GM18502 (cell line): ENCODE results near the gene STATH.
"Not testable (repeated sequence)": the region's sequence is repeated elsewhere in the genome, so short reads cannot be mapped to it uniquely, and the experiment has no call there.

Experiments used
- ATAC-seq: cut with Tn5 transposase; IDR thresholded peaks from one replicate; pipeline ENCODE4 v1.9.1; 2021; ENCODE audit warnings: mild to moderate bottlenecking; ENCODE audit not compliant: unreplicated experiment, poor library complexity

Gene STATH, protein sequence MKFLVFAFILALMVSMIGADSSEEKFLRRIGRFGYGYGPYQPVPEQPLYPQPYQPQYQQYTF

DNA sequence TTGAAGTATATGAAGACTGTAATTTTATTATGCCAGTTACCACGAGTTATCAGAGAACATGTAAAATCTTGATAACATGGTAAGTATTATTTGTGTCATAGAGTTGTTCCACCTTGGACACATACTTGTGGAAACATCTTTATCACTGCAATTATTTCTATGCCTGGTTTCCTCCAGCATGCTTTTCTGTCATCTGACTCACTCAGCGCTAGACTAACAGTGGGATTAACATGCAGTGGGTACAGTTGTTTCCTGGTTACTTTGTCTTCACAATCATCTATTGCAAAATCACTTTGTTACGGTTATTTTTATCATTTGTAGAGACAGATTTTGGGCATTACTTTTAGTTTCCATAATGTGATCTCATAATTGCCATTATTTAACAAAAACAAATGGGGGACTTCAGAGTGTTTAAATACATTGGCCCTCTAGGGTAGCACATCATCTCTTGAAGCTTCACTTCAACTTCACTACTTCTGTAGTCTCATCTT lies at the start of gene STATH:
STATH (plus strand) TSS at position 441 of the 491 bp plus-strand sequence. CDS start 2,472 bp downstream, outside the sequence.
- no peak for ATAC-seq

DNA sequence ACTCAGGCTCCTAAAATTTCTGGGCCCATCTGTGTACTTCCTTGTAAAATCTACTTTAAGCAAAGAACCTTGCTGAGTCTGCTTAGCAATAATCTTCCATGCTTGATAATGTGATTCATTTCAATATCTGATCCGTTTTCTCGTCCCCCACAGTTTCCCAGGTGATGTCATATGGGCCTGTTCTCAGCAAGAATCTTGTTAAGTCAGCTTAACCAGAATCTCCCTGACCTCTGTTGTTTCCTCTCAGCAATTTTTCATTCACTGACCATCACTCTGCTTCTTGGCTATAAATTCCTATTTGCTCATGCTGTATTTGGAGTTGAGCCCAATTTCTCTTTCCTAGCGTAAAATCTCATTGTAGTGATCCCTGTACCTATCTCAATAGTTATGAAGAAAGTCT lies 44.2 kb upstream of the STATH start:
- ATAC-seq = no peak

DNA sequence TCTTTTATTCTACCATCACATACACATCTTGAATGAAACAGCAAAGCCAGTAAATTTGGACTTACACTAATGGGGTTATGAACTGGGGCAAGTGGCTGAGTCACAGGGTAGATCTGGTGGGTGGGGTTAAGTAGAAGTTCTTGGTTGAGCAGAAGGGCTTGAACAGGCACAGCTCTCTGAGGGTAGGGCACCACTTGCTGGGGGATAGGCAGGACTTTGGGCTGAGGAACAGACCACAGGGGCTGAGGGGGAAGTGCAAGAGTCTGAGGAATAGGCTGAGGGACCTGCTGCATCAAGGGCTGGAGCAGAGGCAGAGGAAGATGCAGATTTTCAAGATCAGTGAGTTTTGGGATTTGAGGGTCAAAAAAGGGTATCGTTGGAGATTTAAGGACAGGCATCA lies 38.6 kb upstream of the STATH start:
- no peak for ATAC-seq

DNA sequence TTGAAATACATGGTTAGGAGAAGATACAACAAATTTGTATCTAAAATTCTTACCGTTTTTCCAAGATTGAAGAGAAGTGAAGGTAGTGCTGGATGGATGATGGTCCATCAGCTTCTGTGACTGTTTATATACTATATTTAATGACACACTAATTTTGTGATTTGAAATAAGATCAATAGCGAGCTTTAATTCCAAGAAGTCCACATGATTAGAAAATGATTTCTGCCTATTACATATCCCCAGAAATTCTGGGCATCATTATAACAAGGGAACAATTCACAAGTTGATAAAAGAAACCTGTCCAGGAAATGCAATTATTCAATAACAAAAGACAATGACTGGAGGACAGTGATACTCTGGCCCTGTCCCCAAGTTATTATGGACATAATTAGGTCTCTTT lies 30.1 kb upstream of the STATH start, which contains the start of gene CSN2:
CSN2 (minus strand) TSS at position 101 of the 400 bp plus-strand sequence. CDS start 4,733 bp downstream, outside the sequence.
- ATAC-seq = no peak

DNA sequence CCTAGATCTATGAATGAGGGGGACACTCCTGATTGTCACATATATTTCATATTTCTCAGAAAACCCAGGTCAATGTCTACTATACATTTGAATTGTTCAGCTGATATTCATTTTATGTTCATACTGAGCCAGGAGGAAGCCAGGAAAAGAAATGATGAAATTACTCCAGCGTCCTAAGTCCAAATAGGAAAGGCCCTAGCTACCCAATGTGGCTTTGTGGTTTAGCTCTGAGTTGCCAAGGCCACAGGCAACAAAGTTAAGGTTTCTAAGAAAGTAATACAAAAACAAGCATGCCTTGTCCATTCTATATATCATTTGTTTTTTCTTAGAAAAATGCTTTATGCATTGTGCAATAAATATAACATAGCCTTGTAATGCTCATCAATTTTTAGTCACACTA lies 25.7 kb upstream of the STATH start:
- ATAC-seq = no peak

DNA sequence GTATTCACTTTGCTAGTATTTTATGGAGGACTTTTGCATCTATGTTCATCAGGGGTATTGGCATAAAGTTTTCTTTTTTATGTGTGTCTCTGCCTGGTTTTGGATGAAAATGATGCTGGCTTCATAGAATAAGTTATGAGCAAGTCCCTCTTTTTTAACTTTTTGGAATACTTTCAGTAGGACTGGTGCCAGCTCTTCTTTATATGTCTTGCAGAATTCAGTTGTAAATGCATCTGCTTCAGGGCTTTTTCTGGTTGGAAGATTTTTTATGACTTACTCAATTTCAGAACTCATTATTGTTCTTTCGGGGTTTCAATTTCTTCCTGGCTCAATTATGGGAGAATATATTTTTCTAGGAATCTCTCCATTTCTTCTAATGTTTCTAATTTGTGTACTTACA lies 21.1 kb upstream of the STATH start:
- ATAC-seq = no peak

DNA sequence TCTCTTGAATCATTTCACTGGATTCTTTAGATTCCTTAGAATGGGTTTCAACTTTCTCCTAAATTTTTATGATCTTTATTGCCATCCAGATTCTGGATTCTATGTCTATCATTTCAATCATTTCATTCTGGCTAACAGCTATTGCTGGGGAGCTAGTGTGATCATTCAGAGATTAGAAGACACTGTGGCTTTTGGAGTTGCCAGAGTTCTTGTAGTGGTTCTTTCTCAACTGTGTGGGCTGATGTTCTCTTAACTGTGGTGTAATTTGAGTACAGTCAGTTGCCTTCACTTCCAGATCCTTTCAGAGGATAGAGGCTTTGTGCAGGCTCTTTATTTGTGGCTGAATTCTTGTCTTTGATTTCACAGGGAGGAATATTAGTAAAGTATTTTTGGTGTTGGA lies 18.2 kb upstream of the STATH start:
- no peak for ATAC-seq

DNA sequence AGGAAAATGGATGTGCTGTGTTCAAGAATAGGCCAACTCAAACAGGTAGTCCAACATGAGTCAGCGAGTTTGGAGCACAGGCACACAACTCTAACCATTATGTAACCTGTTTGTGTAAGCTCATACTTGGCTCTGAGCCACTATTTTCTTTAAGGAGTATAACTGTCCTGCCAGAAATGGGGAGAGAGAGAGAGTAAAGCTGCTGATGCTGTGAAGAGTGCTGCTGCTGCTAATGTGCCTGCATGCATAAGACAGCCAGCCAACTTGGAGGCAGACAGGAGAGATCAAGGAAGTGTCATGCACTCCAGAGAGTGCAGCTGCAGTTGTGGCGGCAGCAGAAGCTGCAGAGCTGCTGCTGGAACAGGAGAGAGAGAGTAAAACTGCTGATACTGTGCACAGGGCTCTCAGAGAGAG lies 11.7 kb upstream of the STATH start:
- no peak for ATAC-seq

DNA sequence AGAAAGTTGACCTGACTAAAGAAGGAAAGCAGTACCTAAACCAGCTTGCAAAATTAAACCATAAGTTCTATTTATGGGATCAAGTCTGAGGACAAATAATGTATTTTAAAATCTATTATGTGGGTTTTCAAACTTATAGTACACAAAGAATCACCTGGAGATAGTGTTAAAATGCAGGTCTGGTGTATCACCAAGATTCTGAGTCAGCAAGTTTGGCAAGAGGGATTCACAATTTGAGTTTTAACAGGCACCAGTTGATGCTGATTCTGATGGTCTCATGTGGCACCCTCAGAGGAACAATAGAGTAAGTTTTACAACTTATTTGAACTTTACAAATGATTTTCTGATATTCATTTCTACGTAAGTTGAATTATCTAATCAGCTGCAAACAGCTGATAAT lies 9.1 kb upstream of the STATH start:
- no peak for ATAC-seq

DNA sequence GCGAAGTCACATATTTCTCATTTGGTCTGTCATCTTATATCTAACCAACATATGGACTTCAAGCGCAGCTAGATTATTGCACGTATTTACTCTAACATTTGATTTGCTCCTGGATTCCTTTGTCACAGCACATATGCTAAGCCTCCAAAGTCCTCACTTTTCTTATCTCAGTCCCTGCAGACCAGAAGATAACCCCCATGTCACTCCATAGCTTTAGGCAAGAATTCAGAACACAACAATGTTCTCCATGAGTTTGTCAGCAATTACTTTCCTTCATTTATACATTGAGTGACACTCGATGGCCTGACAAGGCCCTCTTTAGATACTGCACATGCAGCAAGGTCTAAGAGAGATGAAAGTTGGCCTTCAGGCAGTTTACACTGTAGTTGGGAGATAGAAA lies 4.8 kb upstream of the STATH start:
- no peak for ATAC-seq

DNA sequence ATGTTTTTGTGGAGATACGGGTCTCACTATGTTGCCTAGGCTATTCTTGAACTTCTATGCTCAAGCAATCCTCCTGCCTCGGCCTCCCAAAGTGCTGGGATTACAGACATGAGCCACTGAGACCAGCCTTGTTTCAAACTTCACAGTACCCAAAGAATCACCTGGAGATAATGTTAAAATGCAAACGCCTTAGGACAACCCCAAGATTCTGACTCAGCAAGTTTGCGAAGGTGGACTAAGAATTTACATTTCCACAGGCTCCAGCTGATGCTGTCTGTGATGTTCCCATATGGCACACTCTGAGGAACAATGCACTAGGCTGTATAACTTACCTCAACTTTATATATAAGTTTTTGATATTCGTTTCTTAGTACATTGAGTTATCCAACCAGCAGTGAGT lies 984 bp upstream of the STATH start:
- no peak for ATAC-seq

DNA sequence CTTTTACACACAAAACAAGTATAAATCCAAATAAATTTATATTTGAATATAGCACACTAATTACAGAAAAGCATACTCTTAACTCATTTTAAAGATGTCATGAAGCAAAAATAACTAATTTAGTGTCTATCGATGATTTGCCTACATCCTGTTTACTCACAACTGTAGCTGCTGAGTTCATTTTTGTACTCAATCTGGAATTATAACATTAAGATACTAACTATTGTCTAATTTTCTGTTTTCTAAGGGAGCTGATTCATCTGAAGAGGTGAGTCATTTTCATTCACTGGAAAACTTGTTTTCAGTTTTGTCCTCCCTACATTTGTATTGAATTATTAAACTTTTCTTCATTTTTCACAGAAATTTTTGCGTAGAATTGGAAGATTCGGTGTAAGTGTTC lies 3.7 kb downstream of the STATH start:
- peak; percentile 58 for ATAC-seq

DNA sequence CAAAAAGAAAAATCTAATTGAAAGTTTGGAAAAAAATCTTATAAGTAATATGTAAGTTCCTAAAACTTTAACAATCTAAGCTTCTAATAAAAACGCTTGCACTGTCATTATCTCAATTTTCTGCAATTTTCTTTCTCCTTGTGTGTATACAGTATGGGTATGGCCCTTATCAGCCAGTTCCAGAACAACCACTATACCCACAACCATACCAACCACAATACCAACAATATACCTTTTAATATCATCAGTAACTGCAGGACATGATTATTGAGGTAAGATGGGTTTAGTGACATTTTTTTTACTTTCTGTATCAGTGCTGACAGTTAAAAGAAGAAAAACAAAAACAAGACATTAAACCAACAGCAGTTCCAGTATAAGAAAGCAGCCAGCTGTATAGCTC lies 4.9 kb downstream of the STATH start:
- ATAC-seq = no peak

DNA sequence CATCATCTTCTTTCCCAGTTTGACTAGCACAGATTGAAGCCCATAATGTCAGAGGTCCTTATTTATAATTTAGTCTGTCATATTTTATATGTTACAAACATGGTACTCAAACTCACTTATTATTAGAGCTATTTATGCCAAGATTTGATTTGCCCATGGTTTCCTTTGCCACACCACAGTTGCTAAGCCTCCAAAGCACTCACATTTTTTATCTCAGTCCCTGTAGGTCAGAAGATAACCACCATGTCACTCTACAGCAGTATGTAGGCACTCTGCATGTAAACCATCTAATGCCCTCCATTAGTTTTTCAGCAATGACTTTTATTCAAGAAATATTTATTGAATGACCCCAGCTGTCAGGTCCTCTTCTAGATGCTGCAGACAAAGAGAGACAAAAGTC lies 6.7 kb downstream of the STATH start:
- ATAC-seq = no peak

DNA sequence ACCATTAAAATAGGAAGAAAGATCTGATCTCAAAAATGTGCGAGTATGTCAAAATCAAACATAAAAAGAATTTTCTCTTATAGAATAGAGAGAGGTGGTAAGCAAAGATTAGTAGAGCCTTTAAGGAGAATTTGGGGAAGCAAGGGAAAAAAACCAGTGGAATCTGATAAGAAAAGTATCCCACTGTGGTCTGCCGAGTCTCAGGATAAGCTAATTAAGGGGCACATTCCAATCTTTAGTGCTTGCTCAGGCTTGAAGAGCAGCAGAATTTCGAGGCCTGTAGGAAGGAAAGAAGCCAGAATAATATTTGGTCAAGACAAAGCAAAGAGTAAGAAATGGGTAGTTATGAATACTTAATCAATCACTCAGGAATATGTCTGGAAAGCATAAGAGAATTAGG lies 13.0 kb downstream of the STATH start:
- ATAC-seq = no peak

DNA sequence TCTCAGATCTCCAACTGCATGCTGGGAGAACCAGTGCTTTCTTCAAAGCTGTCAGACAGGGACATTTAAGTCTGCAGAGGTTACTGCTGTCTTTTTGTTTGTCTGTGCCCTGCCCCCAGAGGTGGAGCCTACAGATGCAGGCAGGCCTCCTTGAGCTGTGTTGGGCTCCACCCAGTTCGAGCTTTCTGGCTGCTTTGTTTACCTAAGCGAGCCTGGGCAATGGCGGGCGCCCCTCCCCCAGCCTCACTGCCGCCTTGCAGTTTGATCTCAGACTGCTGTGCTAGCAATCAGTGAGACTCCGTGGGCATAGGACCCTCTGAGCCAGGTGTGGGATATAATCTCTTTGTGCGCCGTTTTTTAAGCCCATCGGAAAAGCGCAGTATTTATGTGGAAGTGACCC lies 23.2 kb downstream of the STATH start:
- not testable (repeated sequence) for ATAC-seq

DNA sequence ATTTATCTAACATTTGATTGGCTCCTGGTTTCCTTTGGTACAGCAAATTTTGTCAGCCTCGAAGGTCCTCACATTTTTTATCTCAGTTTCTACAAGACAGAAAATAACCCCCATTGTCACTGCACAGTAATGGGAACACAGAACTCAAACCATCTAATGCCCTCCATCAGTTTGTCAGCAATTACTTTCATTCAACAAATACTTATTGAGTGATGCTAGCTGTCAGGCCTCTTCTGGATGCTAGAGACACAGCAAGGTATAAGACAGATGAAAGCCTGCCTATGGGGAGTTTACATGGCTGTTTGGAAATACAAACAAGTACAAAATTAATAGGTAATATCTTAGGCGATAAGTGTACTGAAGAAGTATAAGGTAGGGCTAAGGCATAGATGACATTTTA lies 27.5 kb downstream of the STATH start:
- ATAC-seq = no peak

DNA sequence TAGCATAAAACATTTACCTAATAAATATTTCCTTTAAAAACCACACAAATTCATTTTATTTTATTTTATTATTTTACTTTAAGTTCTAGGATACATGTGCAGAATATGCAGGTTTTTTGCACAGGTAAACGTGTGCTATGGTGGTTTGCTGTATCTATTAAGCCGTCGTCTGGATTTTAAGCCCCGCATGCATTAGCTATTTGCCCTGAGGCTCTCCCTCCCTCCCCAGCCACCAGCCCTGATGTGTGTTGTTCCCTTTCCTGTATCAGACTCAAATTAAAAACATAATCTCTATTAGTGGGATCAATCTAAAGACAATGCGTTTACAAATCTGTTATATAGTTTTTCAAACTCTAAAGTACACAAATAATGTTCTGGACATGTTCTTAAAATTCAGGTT lies 31.2 kb downstream of the STATH start:
- ATAC-seq = no peak

DNA sequence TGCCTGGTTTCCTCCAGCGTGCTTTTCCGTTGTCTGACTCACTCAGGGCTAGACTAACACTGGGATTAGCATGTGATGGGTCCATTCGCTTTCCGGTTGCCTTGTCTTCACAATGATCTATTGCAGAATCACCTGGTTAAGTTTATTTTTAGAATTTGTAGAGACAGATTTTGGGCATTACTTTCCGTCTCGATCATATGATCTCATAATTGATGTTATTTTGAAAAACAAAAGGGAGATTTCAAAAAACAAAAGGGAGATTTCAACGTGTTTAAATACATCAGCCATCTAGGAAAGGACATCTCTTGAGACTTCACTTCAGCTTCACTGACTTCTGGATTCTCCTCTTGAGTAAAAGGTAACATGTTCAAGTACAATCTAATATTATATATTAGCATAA lies 32.4 kb downstream of the STATH start, which contains the start of gene HTN3:
HTN3 (plus strand) TSS at position 301 of the 400 bp plus-strand sequence. CDS start 2,282 bp downstream, outside the sequence.
- not testable (repeated sequence) for ATAC-seq

DNA sequence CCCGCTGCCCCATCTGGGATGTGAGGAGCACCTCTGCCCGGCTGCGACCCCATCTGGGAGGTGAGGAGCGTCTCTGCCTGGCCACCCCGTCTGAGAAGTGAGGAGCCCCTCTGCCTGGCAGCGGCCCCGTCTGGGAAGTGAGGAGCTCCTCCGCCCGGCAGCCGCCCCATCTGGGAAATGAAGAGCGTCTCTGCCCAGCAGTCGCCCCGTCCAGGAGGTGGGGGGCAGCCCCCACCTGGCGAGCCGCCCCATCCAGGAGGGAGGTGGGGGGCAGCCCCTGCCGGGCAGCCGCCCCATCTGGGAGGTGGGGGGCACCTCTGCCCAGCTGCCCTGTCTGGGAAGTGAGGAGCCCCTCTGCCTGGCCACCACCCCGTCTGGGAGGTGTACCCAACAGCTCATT lies 41.8 kb downstream of the STATH start:
- not testable (repeated sequence) for ATAC-seq

DNA sequence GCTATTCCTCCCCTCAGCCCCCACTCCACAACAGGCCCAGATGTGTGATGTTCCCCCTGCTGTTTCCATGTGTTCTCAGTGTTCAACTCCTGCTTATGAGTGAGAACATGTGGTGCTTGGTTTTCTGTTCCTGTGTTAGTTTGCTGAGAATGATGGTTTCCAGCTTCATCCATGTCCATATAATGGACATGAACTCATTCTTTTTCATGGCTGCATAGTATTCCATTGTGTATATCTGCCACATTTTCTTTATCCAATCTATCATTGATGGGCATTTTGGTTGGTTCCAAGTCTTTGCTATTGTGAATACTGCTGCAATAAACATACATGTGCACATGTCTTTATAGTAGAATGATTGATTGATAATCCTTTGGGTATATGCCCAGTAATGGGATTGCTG lies 44.2 kb downstream of the STATH start:
- ATAC-seq = not testable (repeated sequence)

DNA sequence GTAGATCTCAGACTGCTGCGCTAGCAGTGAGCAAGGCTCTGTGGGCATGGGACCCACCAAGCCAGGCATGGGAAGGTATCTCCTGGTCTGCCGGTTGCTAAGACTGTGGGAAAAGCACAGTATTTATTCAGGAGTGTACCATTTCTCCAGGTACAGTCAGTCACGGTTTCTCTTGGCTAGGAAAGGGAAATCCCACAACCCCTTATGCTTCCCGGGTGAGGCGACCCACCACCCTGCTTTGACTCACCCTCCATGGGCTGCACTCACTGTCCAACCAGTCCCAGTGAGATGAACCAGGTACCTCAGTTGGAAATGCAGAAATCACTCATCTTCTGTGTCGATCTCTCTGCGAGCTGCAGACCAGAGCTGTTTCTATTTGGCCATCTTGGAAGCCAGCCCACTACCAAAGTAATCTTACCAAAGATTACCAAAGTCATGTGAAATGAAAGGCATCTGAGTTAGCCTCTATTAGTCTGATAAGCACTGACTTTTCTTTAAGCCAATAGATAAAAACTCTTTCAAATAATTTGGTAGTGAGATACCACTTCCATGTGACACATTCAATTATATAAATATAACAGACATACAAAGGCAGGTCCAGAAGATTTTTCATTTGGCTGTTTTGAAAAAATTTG lies 46.0 kb downstream of the STATH start:
- no peak for ATAC-seq
